Adrenal gland (tissue), 12 donors: Measurements from ENCODE around the gene HENMT1. TPM values are rescaled to one million over a fixed set of nuclear protein-coding genes. Genes with fewer than 3 reads are reported as not detected.

ENCODE experiments used
- DNase-seq, 7 donors: peaks; one replicate each; pipeline ENCODE4 v3.0.0-alpha.2; 2019 to 2020
- H3K27ac ChIP-seq, 5 donors: fragments of 200-600 bp; sonication (generic) in 4 of 5; 1 replicate in 3 of 5; 2 replicates in 2 of 5; pipeline versions ENCODE4 v1.5.1 to v1.8.0; 2016 to 2020; ENCODE audit warnings: mild to moderate bottlenecking in 1 of 5
- H3K27me3 ChIP-seq: fragments of 200-600 bp; 2 replicates; pipeline ENCODE4 v1.8.0; 2021
- H3K36me3 ChIP-seq, 2 donors: fragments of 200-600 bp; replicated peaks in 1 of 2; 1 replicate in 1 of 2; 2 replicates in 1 of 2; pipeline versions ENCODE4 v1.5.1 to v1.8.0; 2018 to 2022
- H3K4me1 ChIP-seq, 2 donors: fragments of 200-600 bp; replicated peaks in 1 of 2; 1 replicate in 1 of 2; 2 replicates in 1 of 2; pipeline versions ENCODE4 v1.5.1 to v1.8.0; 2018 to 2021
- H3K4me3 ChIP-seq, 4 donors: fragments of 200-600 bp; sonication (generic) in 3 of 4; one replicate each; pipeline ENCODE4 v1.5.1; 2016 to 2018
- H3K9me3 ChIP-seq, 3 donors: fragments of 200-600 bp; sonication (generic) in 1 of 3; replicated peaks in 1 of 3; 1 replicate in 2 of 3; 2 replicates in 1 of 3; pipeline versions ENCODE4 v1.5.1 to v1.8.0; 2016 to 2021
- CTCF ChIP-seq, 6 experiments: fragments of 450-650 bp in 4 of 6; fragments of 200-600 bp in 2 of 6; sonication (generic) in 1 of 6; IDR thresholded peaks; 1 replicate in 5 of 6; 2 replicates in 1 of 6; pipeline versions ENCODE4 v1.5.1 to v1.8.0; 2016 to 2021; ENCODE audit warnings: antibody characterized with exemption in 6 of 6, mild to moderate bottlenecking in 2 of 6, moderate library complexity in 1 of 6
- POLR2A ChIP-seq, 2 donors: fragments of 450-650 bp; IDR thresholded peaks; one replicate each; pipeline ENCODE4 v1.6.1; 2017; ENCODE audit warnings: antibody characterized with exemption in 2 of 2, mild to moderate bottlenecking in 2 of 2, moderate library complexity in 1 of 2
- WGBS, 4 donors: extraction: QIAGEN DNeasy Blood & Tissue Kit in 2 of 4; methylation state at CpG; one replicate each; pipeline versions ENCODE4 v1.1.5 to v1.1.7; 2013 to 2017; 5-methylcytosine and 5-hydroxymethylcytosine counted together
- intact Hi-C, 2 donors: fragments of 100-400 bp; cut with DNase I; formaldehyde crosslinking; loops; one replicate each; pipeline versions ENCODE4 v1.14.1 to v1.15.0; 2022 to 2023
- polyA plus RNA-seq, 3 donors: library from polyadenylated mRNA; stranded (reverse); fragments of 200-250 nt in 2 of 3; fragments of 350-450 nt in 1 of 3; fragmentation: Illumina TruSeq in 1 of 3; extraction: RNeasy Lipid Tissue Mini Kit (QIAGEN cat#74804) in 1 of 3; gene quantifications; one replicate each; pipeline ENCODE4 v1.2.3, GENCODE V29; 2013 to 2014
- total RNA-seq, 9 donors: library from RNA; depleted of rRNA in 4 of 9; stranded (reverse); fragments of >200 nt in 4 of 9; fragments of 120-200 nt in 1 of 9; fragmentation: NEBNext Ultra II Directional in 1 of 9; extraction: Animal tissue kit (Norgen Biotek cat#: 25700) in 1 of 9; gene quantifications; one replicate each; pipeline versions ENCODE4 v1.1.0 to v1.2.4, GENCODE V29; 2013 to 2023
- donor health status: healthy with polysubstance abuse.
- donor health status: Bipolar disorder and iron deficiency.
- donor health status: DM: yes; HTN: yes; CAD: no.
- donor health status: DM: no; HTN: no; CAD: no.
- donor health status: DM: no; HTN: no; CAD: no.
- donor health status: DM: yes; HTN: yes; CAD: no.

Gene HENMT1
- total and polyA plus RNA-seq, 12 donors, result 1.2 to 22.2 (median 3.4) TPM

DNA sequence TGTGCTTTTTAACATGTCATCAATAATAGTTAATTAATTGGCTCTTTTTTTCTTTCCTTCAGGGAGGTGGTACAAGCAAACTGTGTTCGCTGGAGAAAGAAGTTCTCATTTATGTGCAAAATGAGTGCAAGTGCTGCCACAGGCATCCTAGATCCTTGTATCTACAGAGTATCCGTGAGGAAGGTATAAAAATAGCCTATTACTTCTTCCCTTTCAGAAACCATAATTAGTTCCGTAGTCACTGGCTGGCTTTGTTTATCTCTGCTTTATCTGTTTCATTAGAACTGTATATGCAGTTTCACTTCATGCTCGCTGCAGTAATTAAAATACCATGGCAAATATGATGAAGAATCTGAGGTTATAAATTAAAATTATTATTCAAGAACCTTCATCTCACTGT, 60.4 kb downstream of the HENMT1 start:
- no peak overlapping the region for H3K4me3 ChIP-seq
- H3K27me3 ChIP-seq, result no peaks in the 10 kb centered on the region
- DNase-seq, result no peak
- no peaks in the 10 kb centered on the region for H3K36me3 ChIP-seq
- H3K27ac ChIP-seq, result no peak overlapping the region
- WGBS, 4 donors, result 54 to 61% (median 57%) methylated on average over 4 of the region's 4 CpGs
- peaks cover 0 to 12% of the 10 kb centered on the region in 2 donors for H3K4me1 ChIP-seq
- intact Hi-C loops, result no loop called here
- TF ChIP-seq CTCF (IDR thresholded peaks at IDR 0.05), result no peak
- TF ChIP-seq POLR2A (IDR thresholded peaks at IDR 0.05), result no peak
- no peaks in the 10 kb centered on the region for H3K9me3 ChIP-seq

DNA sequence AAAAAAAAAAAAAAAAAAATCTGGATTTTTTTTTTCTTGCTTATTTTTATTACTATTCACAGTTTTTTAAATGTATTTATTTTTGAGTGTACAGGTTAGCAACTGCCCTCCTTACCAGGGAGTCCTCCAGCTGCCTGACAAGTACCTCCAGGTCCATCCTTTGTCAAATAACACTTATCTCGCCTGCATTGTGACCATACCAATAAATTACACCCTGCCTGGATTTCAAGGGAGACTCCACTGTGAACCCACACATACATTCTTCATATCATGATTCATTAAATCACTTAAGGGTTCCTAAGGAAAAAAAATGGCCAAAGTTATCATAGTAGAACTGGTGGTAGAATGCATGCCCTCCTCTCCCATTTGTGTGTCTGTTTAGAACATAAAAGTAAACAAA, 62.6 kb downstream of the HENMT1 start:
- intact Hi-C loops, result no loop called here
- TF ChIP-seq CTCF (IDR thresholded peaks at IDR 0.05) (no peak), POLR2A (IDR thresholded peaks at IDR 0.05) (no peak)
- no peak for DNase-seq
- 71 to 100% (median 95%) methylated on average over 1 of the region's 1 CpG for WGBS, 4 donors
- no peaks in the 10 kb centered on the region for H3K27me3 ChIP-seq
- H3K4me1 ChIP-seq, result peaks cover 0 to 12% of the 10 kb centered on the region in 2 donors
- H3K4me3 ChIP-seq, result no peak overlapping the region
- H3K9me3 ChIP-seq, result no peaks in the 10 kb centered on the region
- H3K27ac ChIP-seq, result no peak overlapping the region
- H3K36me3 ChIP-seq, result no peaks in the 10 kb centered on the region

Other genes starting within 250 kb of the HENMT1 start
- under 1 TPM in 1 of 9 donors, not detected in 8; 0.14 TPM for gene NBPF6, start 210.8 kb downstream of the HENMT1 start, total RNA-seq
- gene NBPF6, start 210.8 kb downstream of the HENMT1 start, polyA plus RNA-seq, result not detected
- 10 to 100 TPM in 4 of 9 donors, 1 to 10 TPM in 5; 6.0 to 13.8 (median 8.5) TPM for gene EEIG2, start 101.0 kb downstream of the HENMT1 start, total RNA-seq
- 1 to 10 TPM; 1.8 to 4.0 (median 2.3) TPM for gene EEIG2, start 101.0 kb downstream of the HENMT1 start, polyA plus RNA-seq
- gene PRPF38B, start 31.2 kb upstream of the HENMT1 start, total RNA-seq, result 10 to 100 TPM; 11.3 to 33.2 (median 23.0) TPM
- 10 to 100 TPM; 34.3 to 63.2 (median 39.5) TPM for gene PRPF38B, start 31.2 kb upstream of the HENMT1 start, polyA plus RNA-seq
- under 1 TPM in 5 of 9 donors, not detected in 4; 0.11 to 0.71 (median 0.19) TPM for gene FNDC7, start 51.8 kb upstream of the HENMT1 start, total RNA-seq
- under 1 TPM in 1 of 3 donors, not detected in 2; 0.03 TPM for gene FNDC7, start 51.8 kb upstream of the HENMT1 start, polyA plus RNA-seq
- 10 to 100 TPM; 35.1 to 63.2 (median 45.4) TPM for gene STXBP3, start 85.6 kb upstream of the HENMT1 start, total RNA-seq
- 10 to 100 TPM; 39.9 to 45.8 (median 42.3) TPM for gene STXBP3, start 85.6 kb upstream of the HENMT1 start, polyA plus RNA-seq
- gene AKNAD1, start 196.0 kb upstream of the HENMT1 start, total RNA-seq, result 1 to 10 TPM in 4 of 9 donors, under 1 TPM in 2, not detected in 3; 0.46 to 2.6 (median 1.3) TPM
- 1 to 10 TPM in 2 of 3 donors, under 1 TPM in 1; 0.35 to 8.5 (median 3.3) TPM for gene AKNAD1, start 196.0 kb upstream of the HENMT1 start, polyA plus RNA-seq
- 10 to 100 TPM in 4 of 9 donors, 1 to 10 TPM in 5; 1.9 to 29.1 (median 7.7) TPM for gene GPSM2, start 215.9 kb upstream of the HENMT1 start, total RNA-seq
- gene GPSM2, start 215.9 kb upstream of the HENMT1 start, polyA plus RNA-seq, result 1 to 10 TPM; 1.4 to 4.3 (median 3.7) TPM